ENCODE results near the gene TBC1D10A. TPM values are rescaled to one million over a fixed set of nuclear protein-coding genes. Genes with fewer than 3 reads are reported as not detected.

Gene TBC1D10A
- total RNA-seq, 1 experiment from 2014 or later: 8.4 TPM

- Histone ChIP-seq H2BK120ac (ENCODE audit: low read depth, low read length, poor library complexity, severe bottlenecking) (no peak overlapping the region), H4K5ac (ENCODE audit: insufficient read length, low read depth, low read length) (no peak overlapping the region), H2BK12ac (ENCODE audit: insufficient read length, low read depth, low read length) (no peak overlapping the region), H2AFZ (ENCODE audit: low read length) (no peak overlapping the region), H4K8ac (replicated peaks; ENCODE audit: insufficient read length, low read depth, low read length) (no peak overlapping the region), H2AK5ac (ENCODE audit: insufficient read length, low read length) (no peak overlapping the region), H3K18ac (ENCODE audit: insufficient read length, low read depth, low read length) (no peak overlapping the region), H3K23ac (ENCODE audit: insufficient read length, low read depth, low read length) (no peak overlapping the region), H3T11ph (ENCODE audit: low read length) (no peak overlapping the region), H2BK5ac (ENCODE audit: insufficient read length, low read length) (no peak overlapping the region), H3K14ac (ENCODE audit: insufficient read depth, low read length) (no peak overlapping the region), H3K4me2 (ENCODE audit: insufficient read depth, insufficient read length, low read length) (no peak overlapping the region), H3K9me3 (ENCODE audit: control insufficient read depth, low read depth, low read length) (no peaks in the 10 kb centered on the region), H3K56ac (ENCODE audit: insufficient read length, low read depth, low read length) (no peak overlapping the region), H2BK20ac (ENCODE audit: low read depth, low read length, poor library complexity, severe bottlenecking) (no peak overlapping the region), H3K27me3 (ENCODE audit: insufficient read depth, low read length) (no peaks in the 10 kb centered on the region), H3K79me2 (ENCODE audit: insufficient read depth, low read length) (no peaks in the 10 kb centered on the region), H3K79me1 (ENCODE audit: insufficient read depth, low read depth, low read length, poor library complexity, severe bottlenecking) (no peaks in the 10 kb centered on the region), H3K9ac (ENCODE audit: extremely low read depth, insufficient read length, low read length) (no peak overlapping the region), H4K20me1 (ENCODE audit: control insufficient read depth, insufficient read depth, insufficient read length) (peaks cover 3% of the 10 kb centered on the region), H3K23me2 (ENCODE audit: insufficient read length, low read depth, low read length, poor library complexity, severe bottlenecking) (peaks cover 9% of the 10 kb centered on the region), H3K4me1 (ENCODE audit: insufficient read depth, low read length) (no peaks in the 10 kb centered on the region), H4K91ac (ENCODE audit: insufficient read length, low read depth, low read length) (no peak overlapping the region), H3K27ac (ENCODE audit: insufficient read length, low read depth, low read length) (no peak overlapping the region), H3K4ac (ENCODE audit: low read depth, low read length) (no peak overlapping the region), H2BK15ac (ENCODE audit: low read depth, low read length) (no peak overlapping the region)
- no CpG with 5 or more reads among the region's 10 CpGs for WGBS (ENCODE audit: extremely low coverage, insufficient read length, low lambda C conversion rate)
- Mint-ChIP-seq H3K4me1 (peaks cover 29 to 32% of the 10 kb centered on the region in 2 experiments), H3K27ac (0 out of 7 replicates have a peak overlapping the region, but pooled peaks of 1 of the 3 experiments have one; percentile 44), H3K27me3 (ENCODE audit: low read depth) (peaks cover 9% of the 10 kb centered on the region), H3K4me3 (no peak overlapping the region; a peak in 1 of 5 replicates), H3K36me3 (ENCODE audit: insufficient read depth in 1 of 3, low read depth in 3 of 3) (peaks cover 0 to 20% (median 7%) of the 10 kb centered on the region in 3 experiments; a peak in 4 of 7 replicates), H3K9me3 (no peaks in the 10 kb centered on the region)
- DNase-seq: no peak
- no peak for TF ChIP-seq CTCF (conservative IDR thresholded peaks at IDR 0.05)
These were observed 82.7 kb downstream of the TBC1D10A start for GRCh38 chr22:30244066-30244465.

Data from H9 (cell line).